ENCODE measurements around the gene NEK11.

NEK11 gene

DNA sequence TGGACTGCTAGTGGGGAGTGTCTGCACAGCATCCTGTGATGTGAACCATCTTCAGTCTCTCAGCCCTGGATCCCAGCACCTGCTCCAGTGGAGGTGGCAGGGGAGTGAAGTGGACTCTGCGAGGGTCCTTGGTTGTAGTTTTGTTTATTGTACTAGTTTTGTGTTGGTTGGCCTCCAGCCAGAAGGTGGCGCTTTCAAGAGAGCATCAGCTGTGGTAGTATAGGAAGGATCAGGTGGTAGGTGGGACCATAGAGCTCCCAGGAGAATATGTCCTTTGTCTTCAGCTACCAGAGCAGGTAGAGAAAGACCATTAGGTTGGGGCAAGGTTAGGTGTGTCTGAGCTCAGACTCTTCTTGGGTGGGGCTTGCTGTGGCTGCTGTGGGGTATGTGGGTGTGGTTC is 20.9 kb downstream of the NEK11 start:
- no peak for DNase-seq

DNA sequence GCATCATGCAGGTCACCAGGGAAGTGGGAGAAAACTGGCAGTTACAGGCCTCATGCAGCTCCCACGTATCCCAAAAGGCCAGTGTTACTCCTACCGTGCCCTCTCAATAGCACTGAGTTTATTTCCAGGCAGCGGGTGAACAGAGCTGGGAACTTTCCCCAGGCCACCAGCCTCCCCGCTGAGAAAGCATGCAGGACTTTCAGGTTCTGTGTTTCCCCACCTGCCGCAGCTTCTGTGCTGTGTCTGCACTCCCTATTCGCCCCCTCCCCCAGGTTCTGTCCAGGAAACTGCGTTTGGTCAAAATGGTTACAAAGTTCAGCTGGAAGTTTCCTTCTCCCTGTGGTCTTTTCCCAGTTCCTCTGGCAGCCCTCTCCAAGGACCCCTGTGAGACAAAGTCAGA is 21.4 kb downstream of the NEK11 start:
- DNase-seq, result no peak

DNA sequence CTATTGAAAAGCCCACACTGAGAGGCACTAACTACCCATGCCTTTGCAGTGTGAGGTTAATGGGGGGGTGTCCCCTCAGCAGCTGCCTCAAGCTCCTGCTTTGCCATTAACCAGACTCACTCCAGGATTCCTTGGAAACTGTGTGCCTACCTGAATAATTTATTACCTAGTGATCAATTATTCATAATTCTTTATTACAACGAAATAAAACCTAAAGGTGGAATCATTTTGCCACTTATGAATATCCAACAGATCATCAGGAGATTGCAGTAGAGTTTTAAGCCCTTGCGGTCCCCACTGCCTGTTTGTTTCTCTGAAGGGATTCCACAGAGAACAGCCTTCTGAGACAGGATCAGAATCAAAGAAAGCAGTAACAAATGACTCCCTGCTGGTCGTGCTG is 23.3 kb downstream of the NEK11 start:
- DNase-seq, result no peak

DNA sequence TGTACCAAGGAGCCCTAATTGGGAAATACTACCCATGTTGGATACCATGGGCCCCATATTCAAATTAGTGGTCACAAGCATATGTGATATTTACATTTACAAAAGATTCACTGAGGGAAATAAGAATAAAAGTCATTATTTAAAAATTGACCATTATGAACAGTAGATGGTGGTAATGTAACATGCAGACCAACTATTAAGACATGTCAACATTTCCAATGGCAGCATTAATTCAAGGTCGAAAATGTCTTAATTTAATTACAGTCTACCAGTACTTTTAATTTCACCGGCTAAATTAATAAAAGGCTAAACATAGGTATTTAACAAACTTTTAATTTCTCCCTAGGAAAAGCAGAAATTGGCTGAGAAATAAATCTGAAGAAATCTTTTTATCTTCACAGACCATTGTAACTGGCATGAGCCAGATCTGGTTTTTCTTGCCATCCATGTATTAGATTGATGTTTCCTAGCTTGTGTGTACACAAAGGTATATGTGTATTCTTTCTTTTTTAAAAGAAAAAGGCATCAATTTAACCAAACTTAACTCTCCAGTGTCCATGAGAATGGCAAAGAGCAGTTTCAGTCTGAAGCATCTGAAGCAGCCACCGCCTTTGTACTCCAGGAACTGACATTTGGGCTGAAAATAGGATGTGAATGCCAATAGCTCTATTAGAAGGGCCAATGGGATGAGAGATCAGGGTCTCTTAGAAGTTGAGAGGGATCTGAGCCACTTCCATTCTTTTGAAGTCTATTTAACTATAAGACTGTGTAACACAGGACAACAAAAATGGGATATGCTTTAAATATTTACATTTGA is 26.6 kb downstream of the NEK11 start:
- no peak for DNase-seq

DNA sequence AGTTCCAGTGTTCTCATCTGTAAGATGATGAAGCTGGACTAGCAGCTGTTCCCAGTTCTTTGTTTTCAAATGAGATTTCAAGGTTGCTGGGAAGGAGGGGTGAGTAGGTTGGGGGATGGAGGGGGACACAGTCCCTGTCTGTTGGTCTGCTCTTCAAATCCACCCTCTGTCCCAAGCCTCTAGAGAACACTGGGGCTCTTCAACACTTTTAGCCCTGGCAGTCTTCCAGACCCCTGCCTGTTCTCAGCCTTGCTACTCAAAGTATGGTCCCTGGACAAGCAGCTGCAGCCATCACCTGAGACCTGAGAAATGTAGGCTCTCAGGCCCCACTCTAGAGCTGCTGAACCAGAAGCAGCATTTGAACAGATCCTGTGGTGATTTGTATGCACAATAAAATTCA is 41.3 kb downstream of the NEK11 start:
- DNase-seq, result no peak

DNA sequence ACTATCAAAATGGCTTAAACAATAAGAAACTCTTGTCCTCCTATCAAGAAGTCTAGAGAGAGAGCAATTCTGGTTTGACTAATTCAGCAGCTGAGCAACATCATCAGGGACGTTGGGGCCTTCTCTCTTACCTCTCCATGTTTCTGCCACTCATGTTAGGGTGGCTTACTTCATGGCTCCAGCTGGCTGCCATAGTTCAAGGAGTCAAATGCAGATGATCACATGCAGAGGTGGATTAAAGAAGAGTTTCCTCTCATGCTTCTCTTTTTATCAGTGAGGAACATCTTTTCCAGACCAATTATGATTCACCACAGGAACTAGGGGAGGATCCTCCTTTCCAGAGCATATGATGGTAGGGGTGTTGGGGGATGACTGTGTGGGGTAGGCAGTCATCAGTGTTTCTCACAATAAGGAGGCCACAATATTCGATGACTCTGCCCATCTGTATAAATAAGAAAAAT is 45.5 kb downstream of the NEK11 start:
- DNase-seq, result no peak

DNA sequence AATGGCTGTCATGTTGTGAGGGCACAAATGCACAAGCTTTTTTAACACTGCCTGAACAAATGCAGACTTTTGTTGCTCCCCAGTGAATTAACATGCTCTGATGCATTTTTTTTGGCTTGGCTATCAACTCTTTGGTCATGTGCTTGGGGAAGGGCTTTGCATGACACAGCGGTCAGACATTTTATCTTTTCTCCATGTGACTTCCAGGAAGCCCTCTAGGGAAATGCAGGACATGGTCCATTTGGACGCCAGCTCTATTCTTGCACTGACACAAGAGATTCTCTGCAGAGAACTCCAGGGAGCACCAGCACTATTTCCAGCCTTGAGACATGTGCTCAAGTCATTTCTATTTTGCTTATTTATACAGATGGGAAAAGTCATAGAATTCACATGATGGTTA is 46.2 kb downstream of the NEK11 start:
- no peak for DNase-seq

DNA sequence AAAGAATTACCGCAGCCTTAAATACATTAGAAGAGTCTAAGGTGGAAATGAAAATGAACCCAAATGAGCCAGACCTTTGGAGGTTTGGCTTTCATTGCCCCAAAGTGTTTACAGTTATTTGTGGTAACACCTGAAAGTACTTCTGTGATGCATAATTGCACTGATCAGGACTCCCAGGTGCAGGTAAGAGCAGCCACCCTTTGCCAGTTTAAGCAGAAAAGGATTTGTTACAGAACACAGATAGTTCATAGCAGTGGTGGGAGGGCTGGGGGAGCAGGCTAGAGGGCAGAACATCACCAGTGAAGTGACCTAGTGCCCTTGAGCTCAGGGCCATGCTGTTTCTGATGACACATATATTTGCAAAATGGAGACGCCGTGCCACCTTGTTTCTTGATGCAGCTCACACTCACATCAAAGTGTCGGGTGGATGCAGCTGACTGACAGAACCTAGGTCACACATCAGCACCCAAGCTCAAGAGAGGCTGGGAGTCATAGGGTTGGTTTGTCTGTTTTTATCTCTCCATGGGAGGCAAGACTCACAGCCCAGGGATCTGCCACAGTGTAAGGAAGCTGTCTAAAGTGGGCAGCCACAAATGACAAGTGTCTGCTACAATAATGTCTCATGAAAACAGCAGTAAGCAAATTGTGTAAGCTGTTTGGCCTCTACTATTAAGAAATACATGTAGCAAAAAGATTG is 49.1 kb downstream of the NEK11 start:
- no peak for DNase-seq

DNA sequence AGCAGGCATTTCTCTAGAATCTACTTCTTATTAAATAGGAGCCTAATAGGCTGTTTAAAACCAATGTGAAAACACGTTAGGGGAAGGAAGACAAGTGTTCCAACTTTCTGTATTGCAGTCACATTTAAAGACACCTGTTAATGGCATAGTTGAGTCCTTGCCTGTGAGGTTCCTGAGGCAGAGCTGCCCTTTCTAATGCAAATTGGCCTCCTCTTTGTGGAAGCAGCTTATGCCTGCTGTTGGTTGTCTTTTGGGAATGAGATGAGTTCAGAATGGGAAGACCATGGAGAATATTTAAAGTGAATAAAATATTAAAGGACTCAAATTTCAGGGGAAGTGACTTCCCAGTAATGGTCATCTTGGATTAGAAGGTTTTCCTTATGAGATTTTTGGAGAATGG is 51.2 kb downstream of the NEK11 start:
- no peak for DNase-seq

DNA sequence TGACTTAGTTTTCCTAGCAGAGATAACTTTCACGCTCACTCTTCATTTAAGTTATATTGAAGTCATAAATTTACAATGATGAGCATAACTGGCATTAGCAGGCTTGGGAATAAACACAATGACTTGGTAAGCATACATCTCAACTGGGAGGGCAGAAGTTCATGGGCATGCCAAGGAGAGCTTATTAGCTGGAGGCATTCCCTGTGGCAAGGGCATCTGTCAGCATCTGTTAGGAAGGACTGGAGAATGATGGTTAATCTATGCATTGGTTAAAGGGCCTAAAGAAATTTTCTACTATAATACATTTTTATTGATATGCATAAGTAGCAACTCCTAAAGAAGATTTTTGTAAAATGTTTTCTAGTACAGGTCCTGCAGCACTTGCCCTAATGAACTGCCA is 52.4 kb downstream of the NEK11 start:
- DNase-seq, result no peak

DNA sequence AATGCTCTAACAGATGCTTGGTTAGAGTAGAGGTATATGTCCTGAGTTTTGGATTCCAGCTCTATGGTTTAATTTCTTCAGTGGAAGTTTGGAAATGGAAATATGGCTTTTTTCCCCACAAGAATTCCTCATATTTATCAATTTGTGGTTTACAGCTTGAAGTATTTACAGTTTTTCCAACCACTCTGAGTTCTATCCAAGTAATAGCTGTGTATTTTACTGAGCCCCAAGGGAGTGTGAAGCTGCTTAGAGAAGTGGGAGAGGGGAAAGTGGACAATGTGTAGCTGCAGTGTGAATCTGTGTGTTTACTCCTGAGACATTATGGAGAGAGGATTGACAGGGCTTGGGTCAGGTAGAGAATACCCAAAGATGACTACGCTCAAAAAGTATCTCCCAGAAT is 54.5 kb downstream of the NEK11 start:
- DNase-seq, result no peak

DNA sequence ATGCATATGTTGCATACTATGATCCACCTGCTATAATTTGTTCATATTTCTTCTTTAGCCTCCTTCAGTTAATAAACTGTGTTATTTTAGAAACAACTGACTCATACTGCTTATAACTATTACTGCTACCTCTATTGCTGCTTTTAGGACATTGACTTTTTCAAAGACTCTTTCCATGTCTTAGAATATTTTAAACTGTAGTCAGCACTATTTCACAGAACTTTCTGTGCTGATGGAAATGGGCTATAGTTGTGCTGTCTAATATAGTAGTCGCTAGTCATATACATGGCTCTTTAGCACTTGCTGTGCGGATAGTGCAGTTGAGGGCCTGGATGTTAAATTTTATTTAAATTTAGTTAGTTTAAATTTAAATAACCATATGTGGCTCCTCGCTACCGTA is 55.6 kb downstream of the NEK11 start:
- no peak for DNase-seq

DNA sequence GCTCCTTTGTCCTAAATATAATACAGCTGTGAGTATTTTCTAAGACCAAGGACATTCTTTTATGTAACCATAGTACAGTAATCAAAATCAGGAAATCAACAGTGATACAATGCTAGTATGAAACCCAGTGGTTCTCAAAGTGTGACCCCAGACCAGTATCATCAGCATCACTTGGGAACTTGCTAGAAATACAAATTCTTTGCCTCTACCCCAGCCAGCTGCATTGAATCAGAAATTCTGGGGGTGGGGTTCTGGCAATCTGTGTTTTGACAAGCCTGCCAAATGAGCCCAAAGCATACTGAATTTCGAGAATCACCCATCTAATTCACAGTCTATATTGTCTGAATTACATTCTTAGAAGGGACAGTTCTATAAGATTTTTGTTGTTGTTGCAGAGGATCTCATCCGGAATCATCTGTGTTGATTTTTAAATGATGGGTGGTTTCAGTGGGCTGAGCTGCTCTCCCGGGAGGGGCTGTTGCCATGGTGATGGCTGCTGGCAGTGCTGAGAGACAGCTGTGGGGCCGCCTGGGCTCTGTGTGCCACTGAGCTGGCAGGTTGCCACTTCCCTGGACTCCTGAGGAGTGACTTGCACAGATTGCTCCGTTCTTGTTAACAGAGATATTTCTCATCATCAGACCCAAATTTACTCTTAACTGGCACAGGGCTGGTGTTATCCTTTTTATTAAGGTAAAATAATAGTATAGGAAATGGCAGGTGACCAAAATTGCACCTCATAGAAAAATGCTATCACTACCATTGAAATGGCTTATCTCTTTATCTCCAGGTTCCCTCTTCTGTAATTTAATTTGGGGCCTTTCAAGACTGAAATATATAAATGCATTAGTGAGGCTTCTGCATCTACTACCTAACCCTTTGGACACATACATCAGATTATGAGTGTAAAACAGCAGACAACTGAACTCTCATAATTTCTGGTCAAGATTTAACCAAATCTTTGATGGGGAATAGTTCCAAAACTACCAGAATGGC is 56.5 kb downstream of the NEK11 start:
- DNase-seq, result no peak

DNA sequence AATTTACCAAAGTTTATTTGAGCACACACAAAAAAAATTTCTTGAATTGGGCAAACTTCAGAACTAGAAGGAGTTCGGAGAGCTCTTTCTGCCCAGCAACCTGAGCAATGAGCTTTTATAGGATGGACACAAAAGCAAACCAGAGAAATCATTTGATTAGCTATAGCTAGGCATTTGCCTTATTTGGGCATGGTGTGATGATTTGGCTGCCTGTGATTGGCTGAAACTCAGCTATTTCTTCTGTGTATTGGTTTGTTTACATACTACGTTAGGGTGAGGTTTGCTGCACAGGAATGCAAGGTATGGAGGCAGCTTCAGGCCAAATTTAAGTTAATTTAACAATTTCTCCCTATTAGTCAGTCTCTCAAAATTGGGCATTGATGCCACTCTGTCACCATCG is 65.1 kb downstream of the NEK11 start:
- no peak for DNase-seq

DNA sequence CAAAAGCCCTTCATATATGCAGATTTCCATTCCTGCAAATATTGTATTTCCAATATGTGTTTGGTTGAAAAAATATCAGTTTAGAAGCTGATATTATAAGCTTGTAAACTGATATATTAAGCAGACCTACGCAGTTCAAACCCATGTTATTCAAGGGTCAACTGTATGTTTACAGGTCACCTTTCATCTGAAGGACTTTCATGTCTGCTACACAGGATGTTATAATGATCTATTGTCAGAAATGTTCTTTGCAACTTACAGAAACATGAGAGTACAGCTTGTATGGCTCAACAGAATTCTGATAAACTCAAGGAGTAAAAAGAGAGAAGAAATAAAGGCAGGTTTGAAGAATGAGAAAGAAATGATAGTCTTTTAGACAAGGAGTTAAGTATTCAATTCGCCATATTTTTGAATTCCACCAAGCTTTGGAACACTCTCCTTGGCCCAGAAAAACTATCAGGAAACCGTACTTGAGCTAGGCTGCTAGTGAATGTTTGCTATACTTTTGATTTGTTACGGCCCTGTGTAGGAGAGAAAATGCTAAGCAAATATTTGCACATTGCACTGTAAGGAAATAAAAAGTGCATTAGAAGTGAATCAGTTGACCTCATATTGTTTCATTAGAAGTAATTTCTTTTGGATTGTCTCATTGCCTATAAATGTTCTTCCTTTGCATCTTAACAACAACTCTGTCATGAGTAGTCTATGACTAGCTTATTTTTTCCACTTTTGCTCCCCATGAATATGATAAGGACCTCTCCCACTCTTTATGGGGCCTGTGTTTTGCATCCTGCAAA is 81.2 kb downstream of the NEK11 start:
- DNase-seq, result no peak

DNA sequence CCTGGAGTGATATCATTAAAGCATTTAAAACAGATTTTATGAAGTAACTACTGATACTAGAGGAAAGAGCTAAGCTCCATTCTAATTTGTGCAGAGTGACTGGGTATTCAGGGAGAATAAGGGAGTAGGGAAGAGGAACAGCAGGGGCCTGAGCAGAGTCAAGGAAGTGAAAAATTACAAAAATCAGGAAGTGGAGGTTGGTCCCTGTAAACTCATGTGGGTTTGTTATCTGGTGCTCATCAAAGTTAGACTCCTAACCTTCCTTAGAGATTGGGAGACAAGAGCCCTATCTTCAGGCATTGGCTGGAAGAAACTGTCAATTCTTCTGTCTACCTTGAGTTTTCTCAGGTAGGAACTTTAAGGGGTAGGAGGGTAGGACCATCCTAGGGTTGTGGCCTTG is 82.5 kb downstream of the NEK11 start:
- no peak for DNase-seq

DNA sequence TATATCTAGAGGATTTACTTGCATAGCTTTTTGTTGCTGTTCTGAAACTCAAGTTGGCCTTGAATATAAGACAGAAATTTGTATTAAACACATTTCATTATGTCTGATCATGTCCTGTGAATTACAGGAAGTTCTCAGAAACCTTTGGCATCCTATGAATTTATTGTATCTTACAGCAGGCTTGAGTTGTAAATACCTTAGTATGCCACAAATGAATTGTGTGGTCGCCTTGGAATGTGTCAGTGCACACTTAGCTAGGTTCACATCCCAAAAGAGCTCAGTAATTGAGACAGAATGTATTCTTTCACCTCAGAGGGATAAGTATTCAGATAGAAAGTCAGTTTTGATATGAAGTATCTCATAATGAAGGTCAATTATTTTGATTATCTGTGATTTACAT is 83.4 kb downstream of the NEK11 start:
- no peak for DNase-seq

DNA sequence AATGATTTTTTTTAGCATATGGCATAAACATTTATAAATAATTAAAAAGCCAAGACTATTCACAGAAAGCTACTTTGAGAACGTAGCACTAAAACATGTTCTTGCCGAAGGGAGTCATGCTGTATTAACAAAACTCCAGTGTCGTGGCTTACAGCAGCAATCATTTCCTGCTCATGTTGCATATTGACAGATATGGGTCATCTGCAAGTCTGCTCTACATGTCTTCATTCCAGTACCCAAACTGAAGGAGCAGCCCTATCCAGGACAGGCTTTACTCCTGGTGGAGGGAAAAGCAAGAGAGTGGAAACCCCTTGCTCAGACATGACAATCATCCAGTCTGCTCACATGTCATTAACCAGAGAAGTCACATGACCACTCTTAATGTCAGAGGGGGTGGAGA is 87.6 kb downstream of the NEK11 start:
- no peak for DNase-seq

DNA sequence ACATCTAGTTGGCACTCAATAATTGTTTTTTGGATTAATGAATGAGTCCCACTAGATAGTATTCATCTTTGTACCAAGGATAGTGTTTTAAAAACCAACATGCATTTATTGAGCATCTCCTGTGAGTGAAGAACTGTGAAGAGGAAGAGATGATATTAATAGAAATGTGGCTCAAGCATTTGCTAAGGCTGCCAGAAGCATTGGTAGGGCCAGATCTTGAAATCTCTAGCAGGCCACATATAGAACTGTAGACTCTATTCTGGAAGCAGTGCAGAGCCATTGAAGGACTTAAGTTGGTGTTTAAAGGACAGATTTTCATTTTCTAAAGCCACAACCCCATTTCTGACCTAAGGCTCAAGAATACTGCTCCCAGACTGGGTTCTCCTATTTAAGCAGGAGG is 99.0 kb downstream of the NEK11 start:
- DNase-seq, result no peak

DNA sequence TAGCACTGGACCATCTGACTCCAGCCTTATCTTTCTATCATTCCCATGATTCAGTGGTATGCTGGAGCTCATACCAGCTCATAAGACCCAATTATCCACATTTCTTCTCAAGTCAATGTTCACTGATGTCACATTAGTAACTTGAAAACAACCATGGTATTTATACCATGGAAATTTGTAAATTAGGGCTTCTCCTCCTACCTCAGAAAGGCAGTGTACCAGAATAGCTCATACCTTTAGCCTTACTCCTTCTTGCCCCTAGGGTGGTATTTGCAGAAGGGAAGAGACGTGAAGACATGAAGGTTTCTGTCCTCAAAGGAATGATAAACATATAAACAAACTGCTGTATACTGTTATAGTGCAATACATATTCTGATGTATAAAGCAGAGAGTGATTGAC is 114.2 kb downstream of the NEK11 start:
- DNase-seq, result no peak

DNA sequence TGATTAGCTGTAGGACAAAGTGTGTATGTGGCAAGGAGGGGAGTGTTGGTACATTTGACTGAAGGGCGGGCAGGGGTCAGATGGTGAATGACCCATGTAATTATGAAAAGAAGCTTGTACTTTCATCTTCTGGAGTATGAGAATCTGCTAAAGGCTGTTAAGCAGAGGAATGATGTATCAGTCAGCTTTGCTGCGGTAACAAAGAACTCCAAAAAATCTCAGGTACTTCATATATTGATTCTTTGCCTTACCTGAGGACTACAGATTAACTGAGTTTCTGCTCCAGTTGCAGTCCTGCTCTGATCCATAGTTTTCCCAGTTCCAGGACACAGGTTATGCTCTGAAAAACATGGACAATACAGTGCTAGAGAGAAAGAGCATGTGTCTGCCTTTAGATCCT is 115.1 kb downstream of the NEK11 start:
- no peak for DNase-seq

DNA sequence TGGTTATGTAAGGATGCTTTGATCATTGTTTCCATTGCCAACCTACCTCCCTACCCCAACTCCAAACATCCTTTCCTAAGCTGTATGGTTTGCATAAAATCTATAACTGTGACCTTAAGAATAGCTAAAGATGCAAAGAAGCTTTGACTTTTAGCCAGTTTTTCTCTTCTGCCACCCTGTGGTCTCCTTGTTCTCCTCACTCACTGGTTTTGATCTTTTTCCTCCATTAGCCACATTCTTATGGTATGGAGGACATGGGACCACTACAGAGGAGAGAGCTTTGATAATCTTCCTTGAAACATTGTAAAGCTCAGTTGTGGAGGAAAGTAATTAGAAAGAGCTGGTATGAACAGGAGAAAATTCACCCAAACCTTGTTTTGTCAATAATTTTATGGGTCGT is 115.9 kb downstream of the NEK11 start:
- DNase-seq, result no peak

DNA sequence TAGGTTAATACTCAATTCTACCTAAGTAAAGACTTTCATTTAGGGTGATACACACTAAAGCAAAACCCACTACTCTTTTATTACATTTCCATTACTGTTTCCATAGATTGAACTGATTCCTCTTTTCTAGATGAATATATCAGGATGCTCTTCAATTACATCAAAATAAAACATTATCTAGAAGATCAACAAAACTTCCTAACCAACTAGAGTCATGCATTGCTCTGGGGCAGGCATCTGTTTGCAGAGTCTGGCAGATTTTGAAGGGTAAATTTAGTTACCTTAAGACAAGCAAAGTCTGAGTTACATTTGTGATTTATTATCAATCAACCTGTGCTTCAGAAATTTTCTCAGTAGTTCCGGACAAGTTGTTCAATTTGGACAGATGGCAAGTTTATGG is 117.1 kb downstream of the NEK11 start:
- no peak for DNase-seq
